ENCODE data around the gene EEPD1. TPM values are rescaled to one million over a fixed set of nuclear protein-coding genes. Genes with fewer than 3 reads are reported as not detected.

EEPD1 gene
- total RNA-seq, 1 experiment from 2014 or later: 5.0 TPM

DNA sequence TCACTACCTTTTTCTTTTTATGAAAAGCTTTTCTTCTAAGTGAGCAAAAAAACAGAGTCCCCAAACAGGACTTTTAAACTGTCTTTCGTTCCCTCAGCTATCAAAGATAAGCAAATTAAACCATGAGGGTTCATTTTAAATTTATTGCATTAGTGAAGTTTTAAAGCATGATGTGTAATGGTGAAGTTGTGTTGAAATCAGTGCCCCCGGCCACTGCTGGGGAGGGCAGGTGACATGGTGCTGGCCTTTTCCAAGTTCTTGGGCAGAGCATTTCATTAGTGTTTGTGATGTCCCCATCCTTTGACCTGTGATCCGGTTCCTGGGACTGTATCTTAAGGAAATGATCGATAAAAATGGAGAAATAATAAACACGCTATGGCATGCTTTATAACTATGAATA lies 96.0 kb downstream of the EEPD1 start:
- Histone ChIP-seq H4K5ac (ENCODE audit: insufficient read length, low read depth, low read length) (no peak overlapping the region), H3K9me3 (ENCODE audit: control insufficient read depth, low read depth, low read length) (no peaks in the 10 kb centered on the region), H3K4me2 (ENCODE audit: insufficient read depth, insufficient read length, low read length) (no peak overlapping the region), H3K4me1 (ENCODE audit: insufficient read depth, low read length) (no peaks in the 10 kb centered on the region), H3K79me2 (ENCODE audit: insufficient read depth, low read length) (no peaks in the 10 kb centered on the region), H3K18ac (ENCODE audit: insufficient read length, low read depth, low read length) (no peak overlapping the region), H3T11ph (ENCODE audit: low read length) (no peak overlapping the region), H3K79me1 (ENCODE audit: insufficient read depth, low read depth, low read length, poor library complexity, severe bottlenecking) (no peaks in the 10 kb centered on the region), H2AFZ (ENCODE audit: low read length) (no peak overlapping the region), H3K9ac (ENCODE audit: extremely low read depth, insufficient read length, low read length) (no peak overlapping the region), H3K27me3 (ENCODE audit: insufficient read depth, low read length) (no peaks in the 10 kb centered on the region), H4K8ac (replicated peaks; ENCODE audit: insufficient read length, low read depth, low read length) (no peak overlapping the region), H2BK120ac (ENCODE audit: low read depth, low read length, poor library complexity, severe bottlenecking) (no peak overlapping the region), H2BK15ac (ENCODE audit: low read depth, low read length) (no peak overlapping the region), H2AK5ac (ENCODE audit: insufficient read length, low read length) (no peak overlapping the region), H4K20me1 (ENCODE audit: control insufficient read depth, insufficient read depth, insufficient read length) (no peaks in the 10 kb centered on the region), H3K27ac (ENCODE audit: insufficient read length, low read depth, low read length) (no peak overlapping the region), H4K91ac (ENCODE audit: insufficient read length, low read depth, low read length) (no peak overlapping the region), H3K23me2 (ENCODE audit: insufficient read length, low read depth, low read length, poor library complexity, severe bottlenecking) (no peaks in the 10 kb centered on the region), H2BK5ac (ENCODE audit: insufficient read length, low read length) (no peak overlapping the region), H3K14ac (ENCODE audit: insufficient read depth, low read length) (no peak overlapping the region), H2BK12ac (ENCODE audit: insufficient read length, low read depth, low read length) (no peak overlapping the region), H2BK20ac (ENCODE audit: low read depth, low read length, poor library complexity, severe bottlenecking) (no peak overlapping the region), H3K23ac (ENCODE audit: insufficient read length, low read depth, low read length) (no peak overlapping the region), H3K4ac (ENCODE audit: low read depth, low read length) (no peak overlapping the region), H3K56ac (ENCODE audit: insufficient read length, low read depth, low read length) (no peak overlapping the region)
- WGBS (ENCODE audit: extremely low coverage, insufficient read length, low lambda C conversion rate): no CpG with 5 or more reads among the region's 5 CpGs
- DNase-seq: no peak
- no peak overlapping the region for H3K27ac Mint-ChIP-seq
- H3K4me1 Mint-ChIP-seq: peaks cover 0 to 8% of the 10 kb centered on the region in 2 experiments; a peak in 2 of 4 replicates
- peaks cover 7 to 8% of the 10 kb centered on the region in 2 experiments; a peak in 3 of 5 replicates for H3K9me3 Mint-ChIP-seq
- no peak overlapping the region for H3K4me3 Mint-ChIP-seq
- H3K27me3 Mint-ChIP-seq (ENCODE audit: low read depth): no peaks in the 10 kb centered on the region
- peaks cover 2 to 11% (median 6%) of the 10 kb centered on the region in 3 experiments; a peak in 6 of 7 replicates for H3K36me3 Mint-ChIP-seq (ENCODE audit: insufficient read depth in 1 of 3, low read depth in 3 of 3)
- TF ChIP-seq, protein P1, sequence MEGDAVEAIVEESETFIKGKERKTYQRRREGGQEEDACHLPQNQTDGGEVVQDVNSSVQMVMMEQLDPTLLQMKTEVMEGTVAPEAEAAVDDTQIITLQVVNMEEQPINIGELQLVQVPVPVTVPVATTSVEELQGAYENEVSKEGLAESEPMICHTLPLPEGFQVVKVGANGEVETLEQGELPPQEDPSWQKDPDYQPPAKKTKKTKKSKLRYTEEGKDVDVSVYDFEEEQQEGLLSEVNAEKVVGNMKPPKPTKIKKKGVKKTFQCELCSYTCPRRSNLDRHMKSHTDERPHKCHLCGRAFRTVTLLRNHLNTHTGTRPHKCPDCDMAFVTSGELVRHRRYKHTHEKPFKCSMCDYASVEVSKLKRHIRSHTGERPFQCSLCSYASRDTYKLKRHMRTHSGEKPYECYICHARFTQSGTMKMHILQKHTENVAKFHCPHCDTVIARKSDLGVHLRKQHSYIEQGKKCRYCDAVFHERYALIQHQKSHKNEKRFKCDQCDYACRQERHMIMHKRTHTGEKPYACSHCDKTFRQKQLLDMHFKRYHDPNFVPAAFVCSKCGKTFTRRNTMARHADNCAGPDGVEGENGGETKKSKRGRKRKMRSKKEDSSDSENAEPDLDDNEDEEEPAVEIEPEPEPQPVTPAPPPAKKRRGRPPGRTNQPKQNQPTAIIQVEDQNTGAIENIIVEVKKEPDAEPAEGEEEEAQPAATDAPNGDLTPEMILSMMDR (conservative IDR thresholded peaks at IDR 0.05): no peak

Data from H9 (cell line).